T-helper 2 cell treated with Interferon-gamma antibody and Interleukin-4, amounts not matched to agents 5 μg/mL and 100 μg/mL, for 36 hours (primary cell): ENCODE measurements around the gene SRPK3.

Experiments
- DNase-seq: peaks from one replicate; pipeline ENCODE4 v3.0.0; 2021; ENCODE audit warnings: low spot score
- H3K27ac Mint-ChIP-seq: one replicate; pipeline ENCODE4 v1.8.0; 2021; ENCODE audit warnings: mild to moderate bottlenecking, mixed read lengths
- H3K27me3 Mint-ChIP-seq: one replicate; pipeline ENCODE4 v1.8.0; 2021; ENCODE audit warnings: low read depth, mixed read lengths
- H3K36me3 Mint-ChIP-seq: one replicate; pipeline ENCODE4 v1.8.0; 2021; ENCODE audit warnings: low read depth, mixed read lengths
- H3K4me1 Mint-ChIP-seq: one replicate; pipeline ENCODE4 v1.8.0; 2021; ENCODE audit warnings: low read depth, mixed read lengths
- H3K4me3 Mint-ChIP-seq: one replicate; pipeline ENCODE4 v1.8.0; 2022; ENCODE audit warnings: mild to moderate bottlenecking, moderate library complexity, mixed read lengths
- H3K9me3 Mint-ChIP-seq: one replicate; pipeline ENCODE4 v1.8.0; 2021; ENCODE audit warnings: mixed read lengths

The SRPK3 gene

DNA sequence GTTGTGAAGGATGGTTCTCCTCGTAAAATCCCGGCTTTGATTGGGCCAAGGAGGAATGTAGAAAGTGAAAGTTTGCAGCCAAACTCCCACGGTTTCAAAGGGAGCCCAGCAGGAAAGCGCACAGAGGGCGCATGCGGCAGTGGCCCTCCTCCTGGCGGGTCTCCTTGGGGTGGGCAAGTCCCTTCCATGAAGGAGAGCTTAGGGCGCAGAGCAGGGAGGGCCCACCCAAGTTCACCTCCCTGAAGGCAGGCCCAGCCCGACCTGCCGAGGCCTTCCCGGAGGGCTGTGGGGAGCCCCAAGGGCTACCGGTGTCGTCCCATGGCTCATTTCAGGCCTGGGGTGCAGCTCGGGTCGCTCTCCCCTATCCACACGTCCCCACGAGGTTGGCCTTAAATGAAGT lies 47.5 kb downstream of the SRPK3 start:
- DNase-seq, result no peak
- H3K4me1 Mint-ChIP-seq, result peaks cover 9% of the 10 kb centered on the region
- H3K9me3 Mint-ChIP-seq, result no peaks in the 10 kb centered on the region
- H3K27me3 Mint-ChIP-seq, result peaks cover 46% of the 10 kb centered on the region
- no peak overlapping the region for H3K4me3 Mint-ChIP-seq
- H3K27ac Mint-ChIP-seq, result no peak overlapping the region
- H3K36me3 Mint-ChIP-seq, result no peaks in the 10 kb centered on the region

DNA sequence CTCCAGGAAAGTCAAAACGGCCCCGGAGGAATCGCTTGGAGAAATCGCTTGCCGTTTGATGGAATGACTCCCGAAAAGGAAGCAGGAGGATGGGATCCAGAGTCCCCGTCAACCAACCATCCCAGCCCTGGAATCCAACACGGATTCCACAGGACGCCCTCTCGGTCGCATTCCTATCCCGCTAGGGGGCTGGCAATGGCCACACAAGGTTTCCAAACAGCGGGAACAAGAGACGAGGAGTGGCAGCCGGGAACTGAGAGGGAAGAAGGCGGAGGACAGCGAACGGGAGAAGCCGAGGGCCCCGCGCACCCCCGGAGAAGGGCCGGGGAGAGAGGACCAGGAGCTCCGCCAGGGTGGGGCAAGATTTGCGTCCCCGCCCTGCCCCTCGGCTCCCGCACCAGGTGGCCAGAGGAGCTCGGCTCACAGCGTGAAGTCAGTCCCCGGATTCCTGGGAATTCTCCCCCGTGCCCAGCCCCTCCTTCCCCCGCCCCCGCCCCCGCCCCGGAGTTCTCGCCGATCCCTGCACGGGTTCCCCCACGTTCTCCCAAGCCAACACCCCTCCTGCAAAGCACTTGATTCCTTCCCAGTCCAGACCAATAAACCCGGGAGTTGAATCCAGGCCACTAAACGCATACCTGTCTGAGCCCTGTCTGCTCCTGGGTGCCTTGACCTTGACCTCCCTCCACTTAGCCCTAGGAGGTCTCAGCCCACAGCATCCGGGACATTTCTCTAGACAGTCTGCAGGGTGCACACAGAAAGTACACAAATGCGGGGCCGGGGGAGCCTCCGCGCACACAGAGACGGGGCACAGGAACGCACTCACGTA lies 48.1 kb downstream of the SRPK3 start:
- no peak overlapping the region for H3K27ac Mint-ChIP-seq
- peaks cover 42% of the 10 kb centered on the region for H3K27me3 Mint-ChIP-seq
- H3K36me3 Mint-ChIP-seq, result no peaks in the 10 kb centered on the region
- no peak overlapping the region for H3K4me3 Mint-ChIP-seq
- no peaks in the 10 kb centered on the region for H3K9me3 Mint-ChIP-seq
- no peak for DNase-seq
- H3K4me1 Mint-ChIP-seq, result peaks cover 7% of the 10 kb centered on the region

DNA sequence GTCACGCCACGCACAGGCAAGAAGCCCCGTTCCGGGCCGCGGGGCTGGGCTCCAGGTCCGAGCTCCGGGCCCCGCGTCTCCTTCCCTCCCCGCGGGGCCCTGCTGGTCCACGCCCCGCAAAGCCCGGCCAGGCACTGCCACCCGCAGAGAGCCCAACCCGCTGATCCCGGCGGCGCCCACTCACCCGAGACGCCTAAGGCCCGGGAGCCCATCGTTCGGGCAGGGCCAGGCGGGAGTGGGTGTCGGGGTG lies 48.6 kb downstream of the SRPK3 start:
- Mint-ChIP-seq H3K4me3 (no peak overlapping the region), H3K27ac (no peak overlapping the region), H3K9me3 (no peaks in the 10 kb centered on the region), H3K36me3 (no peaks in the 10 kb centered on the region), H3K4me1 (peaks cover 7% of the 10 kb centered on the region), H3K27me3 (peaks cover 40% of the 10 kb centered on the region)
- DNase-seq, result no peak

DNA sequence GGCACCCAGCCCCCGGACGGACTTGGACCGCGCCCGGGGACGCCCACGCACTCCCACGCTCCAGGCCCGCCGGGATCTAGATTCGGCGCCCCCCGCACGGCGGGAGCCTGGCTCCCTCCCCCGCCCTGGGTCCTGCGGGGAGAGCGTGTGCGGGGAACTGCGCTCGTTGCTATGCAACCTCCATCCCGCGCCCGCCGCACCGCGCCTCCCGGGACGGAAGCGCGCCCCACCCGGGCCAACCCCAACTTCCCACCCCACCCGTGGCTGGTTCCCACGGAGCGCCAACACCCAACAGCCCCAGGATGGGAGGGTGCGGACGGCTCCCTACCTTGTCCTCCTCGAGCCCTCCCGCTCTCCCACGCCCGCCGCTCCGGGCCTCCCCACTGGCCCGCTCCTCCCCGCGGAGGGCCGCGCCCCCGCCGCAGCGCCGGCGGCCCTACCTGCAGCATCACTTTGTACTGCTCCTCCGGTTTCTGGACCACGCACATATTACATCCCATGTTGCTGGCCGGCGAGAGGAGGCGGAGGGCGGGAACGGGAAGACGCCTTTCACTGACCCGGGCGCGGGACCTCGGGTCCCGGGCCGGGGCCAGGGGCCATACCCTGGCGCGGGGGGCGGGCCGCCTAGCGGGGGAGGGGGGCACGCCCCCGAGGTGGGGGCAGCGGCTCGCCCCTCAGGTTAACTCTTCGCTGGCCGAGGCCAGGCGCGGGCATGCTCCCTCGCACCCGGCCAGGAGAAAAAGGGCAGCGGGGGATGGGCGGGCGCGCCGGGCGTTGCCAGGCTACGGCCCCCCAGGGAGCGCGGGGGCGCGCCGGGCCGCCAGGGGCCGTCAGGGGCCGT lies 49.2 kb downstream of the SRPK3 start, which contains the start of gene PDZD4:
Gene PDZD4, minus strand, starts transcription at position 746 of the 841 bp plus-strand sequence. Its CDS starts 246 bp downstream, at position 500.
- H3K4me3 Mint-ChIP-seq, result no peak within 1 kb of the TSS
- no peaks in the 10 kb centered on the region for H3K36me3 Mint-ChIP-seq
- no peak within 1 kb of the TSS for H3K27ac Mint-ChIP-seq
- no peak for DNase-seq
- H3K9me3 Mint-ChIP-seq, result no peaks in the 10 kb centered on the region
- peaks cover 43% of the 10 kb centered on the region for H3K27me3 Mint-ChIP-seq
- H3K4me1 Mint-ChIP-seq, result peaks cover 7% of the 10 kb centered on the region

DNA sequence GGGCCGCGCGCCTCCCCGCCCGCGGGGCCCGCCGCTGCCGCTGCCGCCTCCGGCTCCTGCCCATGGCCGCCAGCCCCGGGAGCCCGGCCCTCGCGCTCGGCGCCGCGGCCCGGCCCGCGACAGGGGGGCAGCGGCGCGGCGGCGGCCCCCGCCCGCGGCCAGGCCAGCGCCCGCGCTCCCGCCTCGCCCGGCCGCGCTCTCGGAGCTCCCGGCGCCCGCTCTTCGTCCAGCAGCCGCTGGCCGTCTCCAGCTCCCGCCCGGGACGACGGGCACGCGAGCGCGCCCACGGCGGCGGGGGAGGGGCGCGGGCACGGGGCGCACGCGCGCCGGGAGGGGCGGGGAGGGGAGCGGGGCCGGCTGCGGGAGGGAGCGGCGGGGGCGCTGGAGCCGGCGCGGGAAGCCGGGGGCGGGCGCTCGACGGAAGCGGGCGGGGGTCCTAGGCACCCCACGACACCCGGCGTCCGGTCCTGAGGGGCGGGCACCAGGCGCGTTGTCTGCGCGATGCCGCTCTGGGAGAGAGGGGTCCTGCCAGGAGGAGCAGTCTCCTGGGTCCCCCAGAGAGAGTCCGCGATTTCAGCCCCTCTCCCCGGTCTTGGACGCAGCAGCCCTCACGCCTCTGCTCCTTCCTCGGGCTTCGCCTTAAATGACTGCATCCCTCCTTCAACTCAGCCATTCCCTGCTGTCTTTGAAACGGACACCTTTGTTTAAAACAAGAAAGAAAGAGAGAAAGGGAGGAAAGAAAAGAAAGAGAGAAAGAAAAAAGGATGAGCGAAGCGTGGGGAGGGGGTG lies 50.0 kb downstream of the SRPK3 start:
- H3K27ac Mint-ChIP-seq, result no peak overlapping the region
- peaks cover 37% of the 10 kb centered on the region for H3K27me3 Mint-ChIP-seq
- no peaks in the 10 kb centered on the region for H3K36me3 Mint-ChIP-seq
- H3K4me3 Mint-ChIP-seq, result no peak overlapping the region
- DNase-seq, result no peak
- H3K9me3 Mint-ChIP-seq, result no peaks in the 10 kb centered on the region
- peaks cover 7% of the 10 kb centered on the region for H3K4me1 Mint-ChIP-seq

DNA sequence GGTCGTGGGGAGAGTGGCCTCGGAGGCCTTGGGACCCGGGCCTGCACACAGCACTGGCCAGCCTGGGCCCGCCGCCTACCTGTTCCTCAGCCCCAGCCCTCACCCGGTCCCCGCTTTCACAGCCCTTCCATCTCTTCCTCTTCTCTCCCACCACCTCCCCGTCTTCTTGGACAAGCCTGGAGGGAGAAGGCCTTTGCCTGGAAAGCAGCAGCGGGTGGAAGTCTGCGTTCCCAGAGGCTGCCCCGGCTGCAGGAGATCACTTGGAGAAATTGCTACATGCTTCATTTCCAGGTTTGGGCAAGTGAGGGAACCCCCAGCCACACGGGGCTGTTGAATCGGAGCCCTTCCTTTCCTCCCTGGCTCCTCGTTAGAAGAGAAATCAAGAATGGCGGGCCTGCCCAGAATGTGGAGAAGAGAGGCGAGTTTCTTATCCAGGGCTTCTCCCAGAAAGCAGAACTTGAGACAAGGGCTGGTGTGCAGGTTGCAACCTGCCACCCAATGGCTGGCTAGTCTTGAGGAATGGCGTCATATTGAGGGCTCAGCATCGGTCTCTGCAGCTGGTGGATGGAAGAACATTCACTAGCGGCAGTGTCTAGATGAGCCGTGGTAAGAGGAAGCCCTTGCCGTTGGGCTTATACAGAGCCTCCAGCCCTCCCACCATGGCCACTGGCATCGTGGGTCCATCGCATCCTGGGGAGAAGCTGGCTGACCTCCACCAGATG lies 50.7 kb downstream of the SRPK3 start:
- H3K27me3 Mint-ChIP-seq, result peaks cover 36% of the 10 kb centered on the region
- H3K4me3 Mint-ChIP-seq, result peak overlapping the region; percentile 21
- no peak for DNase-seq
- H3K36me3 Mint-ChIP-seq, result no peaks in the 10 kb centered on the region
- H3K27ac Mint-ChIP-seq, result no peak overlapping the region
- H3K9me3 Mint-ChIP-seq, result no peaks in the 10 kb centered on the region
- H3K4me1 Mint-ChIP-seq, result peaks cover 7% of the 10 kb centered on the region

DNA sequence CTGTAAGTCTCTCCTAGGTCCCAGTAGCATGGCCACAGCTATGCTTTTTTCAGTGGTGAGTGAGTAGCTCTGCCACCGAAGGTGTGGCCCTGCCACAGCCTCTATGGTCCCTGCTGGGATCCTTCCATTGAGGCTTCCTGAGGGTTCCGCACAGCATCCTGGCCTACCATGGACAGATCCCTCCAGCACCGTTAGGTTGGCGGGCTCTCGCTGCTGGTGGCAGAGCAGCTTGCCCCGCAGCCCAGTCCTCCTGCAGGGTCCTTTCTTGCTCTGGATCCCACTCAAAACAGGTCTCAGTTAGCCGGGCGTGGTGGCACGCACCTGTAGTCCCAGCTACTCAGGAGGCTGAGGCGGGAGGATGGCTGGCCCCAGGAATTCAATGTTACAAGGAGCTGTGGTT lies 51.9 kb downstream of the SRPK3 start:
- Mint-ChIP-seq H3K27me3 (peaks cover 25% of the 10 kb centered on the region), H3K4me3 (no peak overlapping the region), H3K36me3 (no peaks in the 10 kb centered on the region), H3K9me3 (no peaks in the 10 kb centered on the region), H3K4me1 (no peaks in the 10 kb centered on the region), H3K27ac (no peak overlapping the region)
- no peak for DNase-seq
